GM18909 (cell line): ENCODE results near the gene ZGPAT.

Source experiments
- ATAC-seq: cut with Tn5 transposase; IDR thresholded peaks from one replicate; pipeline ENCODE4 v1.9.1; 2021; ENCODE audit warnings: mild to moderate bottlenecking; ENCODE audit not compliant: unreplicated experiment, poor library complexity

The ZGPAT gene

DNA sequence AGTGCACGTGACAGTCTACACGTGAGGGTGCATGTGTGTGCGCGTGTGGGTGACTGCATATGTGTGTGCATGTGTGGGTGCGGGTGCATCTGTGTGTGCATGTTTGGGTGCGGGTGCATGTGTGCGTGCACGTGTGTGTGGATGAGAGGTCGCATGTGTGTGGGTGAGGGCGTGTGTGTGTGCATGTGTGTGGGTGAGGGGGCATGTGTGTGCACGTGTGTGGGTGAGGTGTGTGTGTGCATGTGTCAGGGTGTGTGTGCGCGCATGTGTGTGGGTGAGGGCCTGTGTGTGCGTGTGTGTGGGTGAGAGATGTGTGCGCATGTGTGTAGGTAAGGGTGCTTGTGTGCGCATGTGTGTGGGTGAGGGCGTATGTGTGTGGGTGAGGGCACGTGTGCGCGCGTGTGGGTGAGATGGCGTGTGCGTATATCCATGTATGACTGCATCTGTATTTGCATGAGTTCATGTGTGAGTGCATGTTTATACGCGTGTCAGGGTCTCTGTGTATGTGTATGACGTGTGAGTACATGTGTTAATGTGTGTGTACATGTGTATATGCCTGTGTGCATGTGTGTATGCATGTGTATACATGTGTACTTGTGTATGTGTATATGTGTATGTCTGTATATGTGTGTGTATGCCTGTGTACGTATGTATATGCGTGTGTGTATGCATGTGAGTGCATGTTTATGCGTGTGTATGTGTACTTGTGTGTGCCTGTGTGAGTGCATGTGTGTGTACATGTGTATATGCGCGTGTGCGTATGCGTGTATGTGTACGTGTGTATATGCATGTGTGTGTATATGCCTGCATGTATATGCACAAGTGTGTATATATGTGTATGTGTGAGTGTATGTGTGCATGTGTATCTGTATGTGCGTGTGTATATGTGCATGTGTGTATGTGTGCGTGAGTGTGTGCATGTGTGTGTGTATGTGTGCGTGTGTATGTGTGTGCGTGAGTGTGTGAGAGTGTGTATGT lies 24.6 kb downstream of the ZGPAT start:
- ATAC-seq: no peak

DNA sequence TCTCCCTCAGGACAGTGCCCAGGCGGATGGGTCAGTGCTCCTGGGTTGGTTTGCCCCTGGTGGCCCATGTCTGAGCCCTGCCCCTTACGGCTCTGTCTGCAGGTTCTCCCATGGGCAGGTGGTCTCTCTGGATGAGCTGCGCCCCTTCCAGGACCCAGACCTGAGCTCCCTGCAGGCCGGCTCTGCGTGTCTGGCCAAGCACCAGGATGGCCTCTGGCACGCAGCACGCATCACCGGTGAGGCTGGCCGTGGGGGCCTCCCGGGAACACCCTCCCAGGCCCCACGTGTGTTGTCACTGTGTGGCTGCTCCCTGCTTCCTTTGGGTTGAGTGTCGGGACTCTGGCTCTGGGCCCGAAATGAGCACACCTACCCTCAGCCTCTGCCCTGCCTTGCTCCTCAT lies 25.3 kb downstream of the ZGPAT start:
- ATAC-seq: no peak

- no peak for ATAC-seq
Measured at GRCh38 chr20:63733579-63734081, 25.8 kb downstream of the ZGPAT start.

- no peak for ATAC-seq
Measured at GRCh38 chr20:63734111-63734945, 26.5 kb downstream of the ZGPAT start.

- no peak for ATAC-seq
Measured at GRCh38 chr20:63734946-63735858, 27.4 kb downstream of the ZGPAT start.

DNA sequence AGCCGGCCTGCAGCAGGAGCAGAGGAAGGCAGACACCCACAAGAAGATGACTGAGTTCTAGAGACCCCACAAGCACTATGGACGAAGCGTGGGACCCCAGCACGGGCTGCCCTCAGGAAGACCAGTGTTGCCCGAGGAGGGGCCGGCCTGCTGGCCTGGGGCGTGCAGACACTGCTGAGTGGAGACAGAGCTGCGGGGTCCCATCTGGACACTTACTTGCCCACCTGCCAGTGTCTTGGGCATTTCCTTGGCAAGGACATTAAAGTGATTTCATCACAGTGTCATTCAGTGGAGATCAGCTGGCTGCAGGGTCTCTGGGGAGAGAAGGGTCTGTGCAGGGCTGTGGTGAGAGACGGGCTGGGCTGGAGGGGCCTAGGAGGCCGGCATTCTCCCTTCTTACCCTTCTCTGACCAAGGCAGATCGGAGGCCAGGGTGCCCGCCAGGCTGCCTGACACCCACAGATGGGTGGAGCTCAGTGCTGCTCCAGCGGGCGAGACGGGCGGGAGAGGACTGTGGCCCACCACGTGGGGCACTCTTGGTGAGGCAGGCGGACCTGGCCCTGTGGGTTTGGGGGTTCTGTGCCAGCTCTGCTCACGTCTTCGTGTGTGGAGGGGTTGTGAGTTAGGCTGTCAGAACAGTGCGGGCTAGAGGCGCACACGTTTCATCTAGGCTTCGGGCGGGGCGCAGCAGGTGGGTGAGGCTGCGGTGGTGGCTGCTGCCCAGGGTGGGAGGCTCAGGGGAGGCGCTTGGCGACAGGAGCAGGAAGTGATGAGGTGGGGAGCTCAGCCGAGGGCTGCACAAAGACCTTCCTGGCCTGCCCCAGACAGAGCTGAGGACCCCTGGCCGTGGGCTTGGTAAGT lies 28.2 kb downstream of the ZGPAT start, which contains the start of gene LIME1:
Gene LIME1, plus strand, starts transcription at position 806 of the 860 bp plus-strand sequence. CDS start 886 bp downstream, outside the sequence.
- ATAC-seq: no peak

GRCh38 chr20:63736893-63737694 lies 29.3 kb downstream of the ZGPAT start:
- ATAC-seq: no peak

- no peak for ATAC-seq
Measured at GRCh38 chr20:63737695-63737944, 29.8 kb downstream of the ZGPAT start.

- ATAC-seq: no peak
Measured at GRCh38 chr20:63737945-63738686, 30.3 kb downstream of the ZGPAT start.

DNA sequence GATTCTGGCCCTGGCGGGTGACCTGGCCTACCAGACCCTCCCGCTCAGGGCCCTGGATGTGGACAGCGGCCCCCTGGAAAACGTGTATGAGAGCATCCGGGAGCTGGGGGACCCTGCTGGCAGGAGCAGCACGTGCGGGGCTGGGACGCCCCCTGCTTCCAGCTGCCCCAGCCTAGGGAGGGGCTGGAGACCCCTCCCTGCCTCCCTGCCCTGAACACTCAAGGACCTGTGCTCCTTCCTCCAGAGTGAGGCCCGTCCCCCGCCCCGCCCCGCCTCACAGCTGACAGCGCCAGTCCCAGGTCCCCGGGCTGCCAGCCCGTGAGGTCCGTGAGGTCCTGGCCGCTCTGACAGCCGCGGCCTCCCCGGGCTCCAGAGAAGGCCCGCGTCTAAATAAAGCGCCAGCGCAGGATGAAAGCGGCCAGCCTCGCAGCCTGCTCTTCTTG lies 30.9 kb downstream of the ZGPAT start:
- ATAC-seq: no peak

DNA sequence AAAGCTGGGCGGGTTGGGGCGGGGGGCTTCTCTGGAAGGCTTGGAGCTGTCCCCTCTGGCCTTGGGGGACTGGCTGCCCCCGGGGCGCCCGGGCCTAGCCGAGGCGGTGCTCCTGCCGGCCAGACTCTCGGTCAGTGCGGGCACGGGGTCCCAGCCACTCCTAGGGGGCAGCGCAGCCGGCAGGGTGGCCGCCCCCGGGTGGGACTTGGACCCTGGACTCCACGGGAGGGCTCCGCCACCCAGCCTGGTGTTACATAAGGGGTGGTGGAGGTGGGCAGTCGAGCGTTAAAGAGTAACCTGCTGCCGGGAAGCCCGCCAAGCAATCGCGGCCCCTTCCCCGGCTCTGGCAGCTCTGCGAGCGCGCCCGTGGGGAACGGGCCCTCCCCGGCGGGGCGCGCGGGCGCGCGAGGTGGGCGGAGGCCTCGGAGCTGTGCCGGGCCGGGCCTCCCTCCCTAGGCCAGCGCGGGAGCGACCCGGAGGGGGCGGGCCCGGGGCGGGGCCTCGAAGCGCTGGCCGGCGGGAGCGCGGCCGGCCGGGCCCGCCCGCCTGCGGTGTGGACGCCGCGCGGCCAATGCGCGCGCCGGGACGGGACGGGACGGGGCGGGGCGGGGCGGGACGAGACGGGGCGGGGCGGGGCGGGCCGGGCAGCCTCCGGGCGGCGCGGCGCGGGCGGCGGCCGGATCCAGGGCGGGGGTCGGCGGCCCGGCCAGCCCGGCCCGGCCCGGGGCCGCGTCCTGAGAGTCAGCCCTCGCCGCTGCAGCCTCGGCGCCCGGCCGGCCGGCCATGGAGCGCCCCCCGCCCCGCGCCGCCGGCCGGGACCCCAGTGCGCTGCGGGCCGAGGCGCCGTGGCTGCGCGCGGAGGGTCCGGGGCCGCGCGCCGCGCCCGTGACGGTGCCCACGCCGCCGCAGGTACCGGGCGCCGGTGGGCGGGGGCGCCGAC lies 31.6 kb downstream of the ZGPAT start, which contains the start of gene SLC2A4RG:
Gene SLC2A4RG, plus strand, starts transcription at position 647 of the 940 bp plus-strand sequence. Its CDS starts 137 bp downstream, at position 784.
- ATAC-seq: peak; percentile 44

- ATAC-seq: no peak
Measured at GRCh38 chr20:63740070-63740626, 32.3 kb downstream of the ZGPAT start.

DNA sequence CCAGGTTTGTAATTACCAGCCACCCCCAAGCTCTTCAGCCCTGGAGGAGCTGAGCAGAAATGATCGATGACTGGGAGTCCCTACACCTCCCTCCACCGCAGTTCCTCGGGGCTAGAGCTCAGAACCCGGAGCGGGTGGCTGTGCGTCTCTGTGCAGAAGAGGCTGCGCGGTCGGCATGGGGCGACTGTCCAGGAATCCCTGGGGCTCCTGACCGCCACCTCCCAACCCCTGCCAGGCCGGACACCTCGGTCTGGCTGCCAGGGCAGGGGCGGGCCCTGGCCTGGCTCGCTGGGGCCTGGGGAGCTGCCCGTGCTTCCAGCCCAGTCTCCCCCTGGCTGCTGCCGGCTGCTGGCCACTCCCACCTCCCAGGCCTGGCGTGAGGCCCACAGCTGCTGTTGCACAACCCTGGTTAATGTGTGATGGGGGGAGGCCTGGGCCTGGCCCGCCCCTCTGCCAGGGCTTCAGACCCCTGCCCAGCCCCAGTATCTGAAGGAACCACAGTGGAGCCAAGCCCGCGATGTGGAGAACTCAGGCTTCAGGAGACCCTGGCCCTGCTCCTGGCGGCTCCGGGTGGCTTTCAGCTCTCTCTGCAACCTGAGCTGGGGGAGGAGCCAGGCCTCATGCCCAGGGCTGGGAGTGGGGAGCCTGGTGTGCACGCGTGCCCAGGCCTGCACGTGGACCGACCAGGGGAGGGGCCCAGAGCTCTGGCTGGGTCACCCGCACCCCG lies 33.0 kb downstream of the ZGPAT start:
- ATAC-seq: no peak

DNA sequence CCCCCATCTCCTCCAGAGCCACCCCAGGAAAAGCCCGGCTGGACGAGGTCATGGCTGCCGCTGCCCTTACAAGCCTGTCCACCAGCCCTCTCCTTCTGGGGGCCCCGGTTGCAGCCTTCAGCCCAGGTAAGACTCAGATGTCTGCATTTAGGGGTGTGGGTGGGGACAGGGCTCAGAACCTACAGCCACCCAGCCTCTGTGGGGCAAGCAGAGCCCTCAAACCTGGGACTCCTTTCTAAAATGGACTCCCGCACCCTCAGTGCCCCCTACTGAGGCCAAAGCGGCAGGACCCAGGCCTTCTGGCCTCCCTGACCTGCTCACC lies 33.5 kb downstream of the ZGPAT start:
- no peak for ATAC-seq

GRCh38 chr20:63741676-63742380 lies 34.0 kb downstream of the ZGPAT start:
- no peak for ATAC-seq
